Stimulated activated CD8-positive, alpha-beta memory T cell treated with anti-CD3 and anti-CD28 coated beads, Interleukin-2, amount 100 ng/mL, for 1 hour (primary cell): Measurements from ENCODE around the gene GRK7.
"Not testable (repeated sequence)": the region's sequence is repeated elsewhere in the genome, so short reads cannot be mapped to it uniquely, and the experiment has no call there.

Experiments used
- DNase-seq, 2 donors: peaks; one replicate each; pipeline ENCODE4 v3.0.0-alpha.2; 2020; ENCODE audit warnings: low read depth in 2 of 2

GRK7 gene

GRCh38 chr3:141754032-141754431 is 9.2 kb upstream of the GRK7 start:
- DNase-seq, result no peak

GRCh38 chr3:141762552-141762951 is 656 bp upstream of the GRK7 start:
- not testable (repeated sequence) for DNase-seq

- DNase-seq, result no peak
Measured at GRCh38 chr3:141764045-141764444, 837 bp downstream of the GRK7 start.

GRCh38 chr3:141764465-141764864 is 1.3 kb downstream of the GRK7 start:
- DNase-seq, result no peak

- DNase-seq, result no peak
Measured at GRCh38 chr3:141764986-141765385, 1.8 kb downstream of the GRK7 start.

- DNase-seq, result no peak
Measured at GRCh38 chr3:141767066-141767465, 3.9 kb downstream of the GRK7 start.

GRCh38 chr3:141769221-141769894 is 6.2 kb downstream of the GRK7 start:
- DNase-seq, result no peak

GRCh38 chr3:141773676-141774075 is 10.5 kb downstream of the GRK7 start:
- no peak for DNase-seq

GRCh38 chr3:141776376-141776775 is 13.2 kb downstream of the GRK7 start:
- DNase-seq, result no peak

- no peak for DNase-seq
Measured at GRCh38 chr3:141776885-141777284, 13.7 kb downstream of the GRK7 start.

GRCh38 chr3:141777957-141778813 is 15.0 kb downstream of the GRK7 start:
- DNase-seq, result no peak

- no peak for DNase-seq
Measured at GRCh38 chr3:141779667-141780066, 16.5 kb downstream of the GRK7 start.

GRCh38 chr3:141782386-141782932 is 19.3 kb downstream of the GRK7 start:
- DNase-seq, result no peak

GRCh38 chr3:141783632-141784031 is 20.4 kb downstream of the GRK7 start:
- no peak for DNase-seq

GRCh38 chr3:141784096-141784495 is 20.9 kb downstream of the GRK7 start:
- no peak for DNase-seq

- no peak for DNase-seq
Measured at GRCh38 chr3:141784531-141784930, 21.3 kb downstream of the GRK7 start.

- DNase-seq, result no peak
Measured at GRCh38 chr3:141788149-141788548, 24.9 kb downstream of the GRK7 start.

GRCh38 chr3:141788750-141789149 is 25.5 kb downstream of the GRK7 start:
- DNase-seq, result not testable (repeated sequence)

- no peak for DNase-seq
Measured at GRCh38 chr3:141789281-141789680, 26.1 kb downstream of the GRK7 start.

- DNase-seq, result no peak
Measured at GRCh38 chr3:141790171-141790570, 27.0 kb downstream of the GRK7 start.

- DNase-seq, result no peak
Measured at GRCh38 chr3:141792495-141792894, 29.3 kb downstream of the GRK7 start.

- DNase-seq, result no peak
Measured at GRCh38 chr3:141793476-141794260, 30.5 kb downstream of the GRK7 start.
